NT2/D1 (cell line): ENCODE data around the gene DLX4.

Experiments used
- SUZ12 ChIP-seq: IDR thresholded peaks from 2 replicates; pipeline ENCODE4 v1.6.1; 2011; ENCODE audit not compliant: insufficient read length, insufficient read depth; ENCODE audit errors: extremely low read depth
- YY1 ChIP-seq: IDR thresholded peaks from 2 replicates; pipeline ENCODE4 v1.6.1; 2011; ENCODE audit not compliant: insufficient read length, insufficient read depth
- ZNF274 ChIP-seq: IDR thresholded peaks from 2 replicates; pipeline ENCODE4 v1.6.1; 2011; ENCODE audit warnings: mild to moderate bottlenecking, low read depth, low read length

DNA sequence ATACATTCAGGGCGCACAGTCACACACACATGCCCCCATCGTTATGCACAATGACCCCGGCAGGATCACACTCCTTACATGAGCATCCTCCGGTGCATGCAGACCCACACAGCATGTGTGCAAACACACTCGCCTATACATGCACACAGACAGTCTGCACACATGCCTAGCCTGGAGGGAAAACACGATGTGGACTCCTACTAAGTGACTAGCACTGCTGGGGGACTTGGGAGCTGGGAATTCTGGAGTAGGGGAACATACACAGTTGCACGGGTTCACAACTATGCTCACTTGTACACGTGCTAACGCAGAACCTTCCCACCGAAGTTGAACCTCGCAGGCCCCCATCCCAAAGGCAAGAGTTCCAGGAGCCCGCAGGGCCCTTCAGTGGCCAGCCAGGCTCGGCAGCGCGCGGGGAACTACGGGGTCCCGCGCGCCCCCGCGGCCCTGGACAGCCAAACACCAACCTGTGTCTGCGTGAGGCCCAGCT lies 24.0 kb downstream of the DLX4 start:
- TF ChIP-seq YY1 (no peak), SUZ12 (no peak), ZNF274 (no peak)
